CD4-positive, alpha-beta T cell treated with Interleukin-17A for 4 hours (primary cell): ENCODE measurements around the gene ZNRF4.

Experiments used
- DNase-seq: peaks from one replicate; pipeline ENCODE4 v3.0.0-alpha.2; 2020; ENCODE audit warnings: mixed read lengths

Gene ZNRF4

GRCh38 chr19:5443723-5444122 lies 11.5 kb upstream of the ZNRF4 start:
- DNase-seq, result no peak

- DNase-seq, result no peak
These were observed 10.8 kb upstream of the ZNRF4 start for GRCh38 chr19:5444431-5444830.

DNA sequence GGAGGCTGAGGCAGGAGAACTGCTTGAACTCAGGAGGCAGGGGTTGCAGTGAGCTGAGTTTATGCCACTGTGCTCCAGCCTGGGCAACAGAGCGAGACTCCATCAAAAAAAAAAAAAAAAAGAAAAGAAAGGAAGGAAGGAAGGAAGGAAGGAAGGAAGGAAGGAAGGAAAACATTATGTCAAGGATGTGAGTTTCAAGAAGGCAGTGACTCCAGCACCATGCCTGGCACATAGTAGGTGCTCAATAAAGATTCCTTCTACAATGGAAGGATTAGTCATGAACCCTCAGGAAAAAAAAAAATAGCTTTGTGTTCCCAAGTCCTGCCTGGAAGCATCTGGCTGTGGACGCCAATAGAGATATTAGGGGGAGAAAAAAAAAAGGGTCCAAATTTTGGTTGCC lies 10.1 kb upstream of the ZNRF4 start:
- no peak for DNase-seq

GRCh38 chr19:5445561-5446055 lies 9.6 kb upstream of the ZNRF4 start:
- no peak for DNase-seq

DNA sequence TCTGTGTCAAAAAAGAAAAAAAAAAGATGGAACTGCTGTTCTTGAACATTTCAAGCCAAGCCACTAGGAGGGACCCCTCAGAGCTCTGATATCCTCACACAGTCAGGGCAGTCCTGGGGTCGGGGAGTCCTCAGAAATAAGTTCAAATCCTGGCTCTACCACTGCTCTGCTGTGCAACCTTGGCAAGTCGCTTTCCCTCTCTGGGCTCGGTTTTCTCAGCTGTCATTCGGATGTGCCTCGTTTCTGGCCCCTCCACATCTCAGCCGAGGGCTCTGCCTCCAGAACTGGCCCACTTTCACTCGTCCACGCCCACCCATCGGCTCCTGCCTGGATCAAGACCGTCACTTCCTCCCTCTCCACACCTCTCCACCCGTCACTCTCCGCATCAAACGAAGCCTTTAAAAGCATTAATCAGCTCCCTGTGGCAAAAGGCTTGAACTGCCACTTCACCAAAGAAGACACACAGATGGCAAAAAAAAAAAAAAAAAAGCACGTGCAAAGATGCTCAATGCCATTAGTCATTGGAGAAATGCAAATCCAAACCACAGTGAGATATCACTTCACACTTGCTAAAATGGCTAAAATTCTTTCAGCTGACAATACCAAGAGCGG lies 7.4 kb upstream of the ZNRF4 start:
- DNase-seq, result no peak

- no peak for DNase-seq
These were observed 6.8 kb upstream of the ZNRF4 start for GRCh38 chr19:5448374-5448773.

DNA sequence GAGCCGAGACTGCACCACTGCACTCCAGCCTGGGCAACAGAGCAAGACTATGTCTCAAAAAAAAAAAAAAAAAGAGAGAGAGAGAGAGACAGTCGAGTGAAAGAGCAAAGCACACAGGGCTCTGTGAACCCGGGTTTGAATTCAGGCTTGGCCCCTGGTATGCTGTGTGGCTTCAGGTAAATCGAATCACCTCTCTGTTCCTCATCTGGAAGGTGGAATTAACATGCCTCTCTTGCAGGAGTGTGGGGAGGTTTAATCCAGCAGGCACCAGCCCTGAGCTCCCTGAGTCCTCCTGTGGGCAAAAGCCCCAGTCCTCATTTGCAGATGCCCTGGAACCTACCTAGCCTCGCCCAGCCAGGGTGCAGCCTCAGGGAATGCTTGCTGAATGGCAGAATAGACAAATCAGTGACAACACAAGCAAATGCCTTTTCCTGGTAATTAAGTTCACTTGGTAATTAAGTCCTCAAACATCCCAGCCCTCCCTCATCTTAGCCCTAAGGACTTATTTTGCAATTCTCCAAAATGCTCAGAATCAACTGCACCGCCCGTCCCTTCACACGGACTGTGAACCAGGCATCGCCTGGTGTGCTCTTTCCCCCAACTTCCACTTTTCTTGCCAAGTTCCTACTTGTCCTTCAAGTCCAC lies 4.6 kb upstream of the ZNRF4 start:
- no peak for DNase-seq

GRCh38 chr19:5451494-5451893 lies 3.7 kb upstream of the ZNRF4 start:
- DNase-seq, result no peak

GRCh38 chr19:5452594-5453565 lies 2.3 kb upstream of the ZNRF4 start:
- no peak for DNase-seq

DNA sequence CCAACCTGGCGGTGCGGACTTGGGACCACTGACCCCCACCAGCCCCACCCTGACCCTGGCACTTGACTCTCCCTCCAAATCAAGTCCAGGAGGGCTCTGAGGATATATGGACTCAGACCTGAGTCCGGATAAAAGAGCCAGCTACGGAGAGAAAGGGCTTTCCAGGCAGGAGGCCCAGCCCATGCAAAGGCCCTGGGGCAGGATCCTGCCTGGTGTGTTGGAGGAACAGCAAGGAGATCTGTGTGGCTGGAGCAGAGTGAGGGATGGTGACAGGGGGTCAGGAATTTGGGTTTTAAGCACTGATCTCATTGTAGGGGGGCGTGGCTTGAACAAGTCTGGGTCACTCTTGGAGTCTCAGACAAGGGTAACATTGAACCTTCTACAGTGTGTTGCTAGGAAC lies 474 bp upstream of the ZNRF4 start:
- DNase-seq, result no peak

DNA sequence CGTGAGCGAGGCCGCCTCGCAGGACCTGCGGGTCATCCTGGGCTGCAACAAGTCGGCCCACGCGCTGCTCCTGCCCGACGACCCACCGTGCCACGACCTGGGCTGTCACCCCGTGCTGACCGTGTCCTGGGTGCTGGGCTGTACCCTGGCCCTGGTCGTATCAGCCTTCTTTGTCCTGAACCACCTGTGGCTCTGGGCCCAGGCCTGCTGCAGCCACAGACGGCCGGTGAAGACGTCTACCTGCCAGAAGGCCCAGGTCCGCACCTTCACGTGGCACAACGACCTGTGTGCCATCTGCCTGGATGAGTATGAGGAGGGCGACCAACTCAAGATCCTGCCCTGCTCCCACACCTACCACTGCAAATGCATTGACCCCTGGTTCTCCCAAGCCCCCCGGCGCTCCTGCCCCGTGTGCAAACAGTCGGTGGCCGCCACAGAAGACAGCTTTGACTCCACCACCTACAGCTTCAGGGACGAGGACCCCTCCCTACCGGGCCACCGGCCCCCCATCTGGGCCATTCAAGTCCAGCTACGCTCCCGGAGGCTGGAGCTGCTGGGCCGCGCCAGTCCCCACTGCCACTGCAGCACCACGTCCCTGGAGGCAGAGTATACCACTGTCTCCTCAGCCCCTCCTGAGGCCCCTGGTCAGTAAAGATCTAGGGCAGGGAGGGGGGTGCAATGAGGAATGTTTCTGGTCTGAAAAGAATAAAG lies 1.1 kb downstream of the ZNRF4 start:
- no peak for DNase-seq

- DNase-seq, result no peak
These were observed 1.6 kb downstream of the ZNRF4 start for GRCh38 chr19:5456841-5457200.

GRCh38 chr19:5457709-5458108 lies 2.5 kb downstream of the ZNRF4 start:
- no peak for DNase-seq

GRCh38 chr19:5458420-5458819 lies 3.2 kb downstream of the ZNRF4 start:
- DNase-seq, result no peak

- DNase-seq, result no peak
These were observed 4.1 kb downstream of the ZNRF4 start for GRCh38 chr19:5459360-5459759.

DNA sequence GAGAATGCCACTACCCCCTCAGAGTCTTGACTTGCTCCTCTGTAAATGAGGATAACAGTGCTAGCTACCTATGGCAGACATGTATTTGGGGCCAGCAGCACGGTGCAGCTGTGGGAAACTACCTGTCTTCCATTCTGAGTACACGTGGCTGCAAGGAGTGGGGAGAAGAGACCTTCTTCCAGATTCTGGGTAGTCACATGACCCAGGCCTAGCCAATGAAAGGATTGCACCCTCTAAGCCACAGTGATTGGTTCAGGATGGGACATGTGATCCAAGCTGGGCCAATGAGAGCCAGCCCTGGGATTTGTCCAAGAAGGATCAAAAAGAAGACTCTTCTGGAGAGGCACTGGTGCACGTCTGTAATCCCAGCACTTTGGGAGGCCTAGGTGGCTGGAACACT lies 5.5 kb downstream of the ZNRF4 start:
- no peak for DNase-seq

DNA sequence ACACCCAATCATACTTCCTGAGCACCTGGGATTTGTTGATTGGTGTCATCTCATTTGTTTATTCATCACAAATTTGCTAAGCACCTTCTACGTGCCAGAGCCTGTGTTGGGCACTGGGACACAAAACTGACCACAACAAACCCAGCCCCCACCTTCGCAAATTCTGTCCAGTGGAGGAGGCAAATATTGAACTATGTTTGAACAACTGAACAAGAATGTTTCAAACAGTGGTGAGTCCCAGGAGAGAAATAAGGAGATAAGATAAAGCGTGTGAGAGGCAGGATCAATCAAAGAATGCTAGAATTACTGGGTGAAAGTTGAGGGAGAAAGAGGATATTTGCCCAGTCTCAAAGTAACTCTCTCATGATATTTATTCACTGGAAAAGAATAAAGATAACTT lies 8.7 kb downstream of the ZNRF4 start:
- no peak for DNase-seq

GRCh38 chr19:5466072-5466471 lies 10.9 kb downstream of the ZNRF4 start:
- no peak for DNase-seq

DNA sequence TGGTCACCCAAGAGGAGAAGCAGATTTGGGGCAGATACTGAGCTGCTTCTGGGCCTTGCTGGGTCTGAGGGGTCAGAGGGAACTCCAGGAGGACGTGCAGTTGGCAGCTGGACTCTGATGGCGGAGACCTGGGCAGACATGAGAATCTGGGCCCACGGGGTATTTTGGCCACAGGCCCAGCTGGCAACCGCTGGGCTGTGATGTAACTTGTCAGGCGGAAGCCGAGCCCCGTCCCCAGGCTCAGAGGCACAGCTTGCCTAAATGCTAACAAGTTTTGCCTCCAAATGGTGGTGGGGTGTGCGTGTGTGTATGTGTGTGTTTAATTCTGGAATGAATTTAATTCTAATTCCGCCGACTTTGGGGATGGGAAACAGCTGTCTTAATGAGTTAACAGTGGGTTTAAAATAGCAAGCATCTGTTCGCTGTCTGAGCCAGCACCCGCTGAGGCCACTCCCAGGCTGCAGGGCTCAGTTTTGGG lies 11.6 kb downstream of the ZNRF4 start:
- no peak for DNase-seq

DNA sequence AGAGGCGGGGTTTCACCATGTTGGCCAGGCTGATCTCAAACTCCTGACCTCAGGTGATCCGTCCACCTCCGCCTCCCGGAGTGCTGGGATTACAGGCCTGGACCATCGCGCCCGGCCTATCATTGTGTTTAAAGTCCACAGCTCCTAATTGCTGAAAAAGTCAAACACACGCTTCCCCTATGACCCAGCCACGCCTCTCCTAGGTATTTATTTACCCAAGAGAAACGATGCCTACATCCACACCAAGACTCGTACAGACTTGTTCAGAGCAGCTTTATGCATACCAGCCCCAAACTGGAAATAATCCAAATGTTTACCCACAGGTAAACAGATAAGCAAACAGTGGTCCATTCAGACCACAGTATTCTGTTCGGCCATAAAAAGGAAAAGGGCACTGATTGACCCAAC lies 15.1 kb downstream of the ZNRF4 start:
- DNase-seq, result no peak

DNA sequence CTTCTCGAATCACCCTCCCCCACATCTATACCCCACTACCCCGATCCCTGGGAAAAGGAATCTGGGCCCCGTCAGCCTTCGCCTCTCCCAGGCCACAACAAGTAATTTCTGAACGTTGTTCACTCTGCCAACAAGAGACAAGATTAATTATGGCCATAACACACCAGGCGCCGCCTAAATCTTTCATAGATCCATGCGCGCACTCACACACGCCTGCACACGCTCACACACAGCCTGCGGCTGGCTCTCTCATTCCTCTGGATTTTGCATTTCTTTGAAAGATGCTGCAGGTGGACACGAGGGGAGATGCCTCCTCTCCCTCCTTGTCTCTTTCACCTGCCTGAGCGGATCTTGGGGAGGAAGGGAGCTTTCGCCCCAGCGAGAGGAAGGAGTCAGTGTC lies 17.1 kb downstream of the ZNRF4 start:
- DNase-seq, result no peak

DNA sequence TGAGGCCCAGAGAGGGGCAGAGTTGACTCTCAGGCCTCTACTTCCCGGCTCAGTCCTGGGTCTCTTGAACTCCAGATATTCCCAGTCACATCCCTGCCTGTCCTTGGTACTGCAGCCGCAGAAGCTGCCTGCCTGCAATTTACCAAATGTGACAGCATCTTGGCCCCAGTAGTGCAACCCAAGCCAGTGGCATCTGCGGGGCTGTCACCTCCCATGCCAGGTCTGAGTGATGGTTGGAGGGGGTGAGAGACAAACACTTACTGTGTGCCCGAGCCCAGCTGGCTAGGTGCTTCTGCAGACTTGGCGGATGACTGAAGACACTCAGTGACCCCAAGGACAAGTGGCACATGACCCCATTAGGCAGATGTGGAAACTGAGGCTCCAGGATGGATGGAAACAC lies 18.4 kb downstream of the ZNRF4 start:
- DNase-seq, result no peak
